Karpas-422 (cell line): ENCODE results near the gene GABBR2. TPM values are rescaled to one million over a fixed set of nuclear protein-coding genes. Genes with fewer than 3 reads are reported as not detected.

ENCODE experiments used
- DNase-seq: peaks from one replicate; pipeline ENCODE4 v3.0.0-alpha.2; 2015
- H2AFZ ChIP-seq: fragments of 200-600 bp; sonication (generic); 2 replicates; pipeline ENCODE4 v1.6.1; 2014; ENCODE audit warnings: antibody characterized with exemption, low read length, mixed read lengths
- H3K27ac ChIP-seq: fragments of 200-600 bp; sonication (generic); 2 replicates; pipeline ENCODE4 v1.5.1; 2014; ENCODE audit warnings: mild to moderate bottlenecking, low read length, moderate library complexity
- H3K27me3 ChIP-seq: fragments of 200-600 bp; sonication (generic); 2 replicates; pipeline ENCODE4 v1.6.1; 2014; ENCODE audit warnings: low read length, mixed read lengths
- H3K36me3 ChIP-seq: fragments of 200-600 bp; sonication (generic); 2 replicates; pipeline ENCODE4 v1.6.1; 2014; ENCODE audit warnings: low read length, mixed read lengths; ENCODE audit not compliant: insufficient read depth
- H3K4me1 ChIP-seq: fragments of 200-600 bp; sonication (generic); 2 replicates; pipeline ENCODE4 v1.6.1; 2014; ENCODE audit warnings: mild to moderate bottlenecking, low read length, mixed read lengths
- H3K4me2 ChIP-seq: fragments of 200-600 bp; sonication (generic); 2 replicates; pipeline ENCODE4 v1.6.1; 2014; ENCODE audit warnings: low read length, low read depth, mild to moderate bottlenecking; ENCODE audit not compliant: poor library complexity, severe bottlenecking
- H3K4me3 ChIP-seq: fragments of 200-600 bp; sonication (generic); 2 replicates; pipeline ENCODE4 v1.5.1; 2014; ENCODE audit warnings: mild to moderate bottlenecking, antibody characterized with exemption, low read length, mixed read lengths
- H3K79me2 ChIP-seq: fragments of 200-600 bp; sonication (generic); 2 replicates; pipeline ENCODE4 v1.6.1; 2014; ENCODE audit warnings: mild to moderate bottlenecking, low read length, mixed read lengths
- H3K9ac ChIP-seq: fragments of 200-600 bp; sonication (generic); 2 replicates; pipeline ENCODE4 v1.6.0; 2014; ENCODE audit warnings: low read length
- H3K9me2 ChIP-seq: fragments of 200-600 bp; sonication (generic), shearing (Covaris generic); replicated peaks from 2 replicates; pipeline ENCODE4 v1.6.0; 2014; ENCODE audit warnings: mild to moderate bottlenecking, low read length, moderate library complexity; ENCODE audit not compliant: insufficient read depth
- H3K9me3 ChIP-seq: fragments of 300-700, 200-600 bp; sonication (generic); 2 replicates; pipeline ENCODE4 v1.6.1; 2014; ENCODE audit warnings: low read length, mixed read lengths
- H4K20me1 ChIP-seq: fragments of 200-600 bp; sonication (generic); 2 replicates; pipeline ENCODE4 v1.6.1; 2014; ENCODE audit warnings: mild to moderate bottlenecking, antibody characterized with exemption, low read length, low read depth; ENCODE audit not compliant: insufficient read depth
- total RNA-seq: library from RNA; depleted of rRNA; stranded (reverse); fragments of >200 nt; shearing (Covaris generic); gene quantifications from 2 replicates; pipeline ENCODE4 v1.2.3, GENCODE V29; 2014; ENCODE audit warnings: low replicate concordance

GABBR2 gene
- total RNA-seq, 1 experiment from 2014 or later, result 0.30 TPM

DNA sequence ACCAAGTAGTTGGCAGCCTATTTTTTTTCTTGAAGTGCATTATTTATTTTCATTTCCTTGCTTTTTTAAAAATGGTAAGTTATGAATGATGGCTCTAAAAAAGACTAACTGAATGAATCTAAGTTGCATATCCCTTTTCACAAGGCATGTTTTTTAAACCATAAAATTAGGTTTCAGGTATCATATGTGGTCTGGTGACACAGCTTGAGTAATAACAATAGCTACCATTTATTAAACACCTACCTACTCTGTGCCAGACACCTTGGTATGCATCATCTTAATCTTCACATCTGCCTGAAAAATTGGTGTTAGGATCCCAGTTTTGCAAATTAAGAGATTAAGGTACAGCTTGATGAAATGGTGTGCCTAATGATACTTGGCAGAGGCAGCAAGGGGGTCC, 4.3 kb upstream of the GABBR2 start:
- Histone ChIP-seq H3K79me2 (no peaks in the 10 kb centered on the region), H3K4me3 (no peak overlapping the region), H4K20me1 (no peaks in the 10 kb centered on the region), H3K27me3 (no peaks in the 10 kb centered on the region), H3K4me2 (no peak overlapping the region), H3K27ac (no peak overlapping the region), H3K9ac (no peak overlapping the region), H3K9me3 (no peaks in the 10 kb centered on the region), H3K36me3 (no peaks in the 10 kb centered on the region), H3K4me1 (no peaks in the 10 kb centered on the region), H2AFZ (no peak overlapping the region), H3K9me2 (no peaks in the 10 kb centered on the region)
- DNase-seq, result no peak

- Histone ChIP-seq H3K36me3 (no peaks in the 10 kb centered on the region), H3K79me2 (no peaks in the 10 kb centered on the region), H3K27me3 (no peaks in the 10 kb centered on the region), H3K27ac (no peak overlapping the region), H3K9ac (no peak overlapping the region), H4K20me1 (no peaks in the 10 kb centered on the region), H3K4me3 (no peak overlapping the region), H3K4me1 (no peaks in the 10 kb centered on the region), H3K9me3 (no peaks in the 10 kb centered on the region), H2AFZ (no peak overlapping the region), H3K4me2 (no peak overlapping the region), H3K9me2 (no peaks in the 10 kb centered on the region)
- DNase-seq, result peak; percentile 49
Observed at GRCh38 chr9:98709968-98710965, 1.5 kb upstream of the GABBR2 start.

DNA sequence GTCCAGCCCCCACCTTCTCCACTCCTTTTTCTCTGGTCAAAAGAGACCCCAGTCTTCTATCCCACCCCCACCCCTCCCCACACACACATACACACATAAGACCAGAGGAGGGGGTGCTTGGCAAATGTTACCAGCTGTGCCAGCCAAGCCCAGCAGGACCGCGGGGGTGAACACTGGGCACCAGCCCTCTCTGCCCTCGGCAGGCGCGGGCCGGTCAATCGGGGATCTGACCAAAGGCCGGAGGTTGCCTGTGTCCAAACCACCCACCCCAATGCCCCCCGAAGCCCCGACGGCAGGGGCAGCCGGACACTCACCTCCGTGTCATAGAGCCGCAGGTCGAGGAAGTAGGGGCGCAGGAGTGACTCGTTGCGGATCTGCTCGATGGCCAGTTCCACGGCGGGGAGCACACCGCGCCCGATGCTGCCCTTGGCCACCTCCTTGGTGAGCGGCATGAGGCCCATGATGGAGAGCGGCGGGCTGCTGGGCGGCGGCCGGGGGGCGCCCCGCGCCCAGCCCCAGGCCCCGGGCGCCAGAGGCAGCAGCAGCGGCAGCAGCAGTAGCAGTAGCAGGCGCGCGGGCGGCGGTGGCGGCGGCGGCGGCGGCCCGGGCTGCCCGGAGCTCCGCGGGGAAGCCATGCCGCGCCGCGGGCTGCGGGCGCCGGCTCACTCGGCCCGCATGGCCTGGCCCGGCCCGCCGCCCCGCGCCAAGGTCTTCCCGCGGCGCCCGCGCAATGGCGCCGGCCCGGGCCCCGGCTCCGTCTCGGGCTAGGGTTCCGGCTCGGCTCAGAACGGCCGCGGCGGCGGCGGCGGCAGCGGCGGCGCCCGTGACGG, 417 bp downstream of the GABBR2 start:
- H3K9ac ChIP-seq, result no peak overlapping the region
- no peaks in the 10 kb centered on the region for H3K79me2 ChIP-seq
- H3K27ac ChIP-seq, result no peak overlapping the region
- no peaks in the 10 kb centered on the region for H3K4me1 ChIP-seq
- H3K36me3 ChIP-seq, result no peaks in the 10 kb centered on the region
- no peak for DNase-seq
- no peak overlapping the region for H2AFZ ChIP-seq
- H3K4me3 ChIP-seq, result no peak overlapping the region
- no peaks in the 10 kb centered on the region for H3K9me2 ChIP-seq
- no peaks in the 10 kb centered on the region for H3K27me3 ChIP-seq
- H3K4me2 ChIP-seq, result no peak overlapping the region
- H3K9me3 ChIP-seq, result no peaks in the 10 kb centered on the region
- no peaks in the 10 kb centered on the region for H4K20me1 ChIP-seq

GRCh38 chr9:98707166-98708102, 1.3 kb downstream of the GABBR2 start:
- Histone ChIP-seq H3K9ac (no peak overlapping the region), H2AFZ (no peak overlapping the region), H3K4me2 (no peak overlapping the region), H3K27ac (no peak overlapping the region), H3K9me2 (no peaks in the 10 kb centered on the region), H3K4me3 (no peak overlapping the region), H4K20me1 (no peaks in the 10 kb centered on the region), H3K4me1 (no peaks in the 10 kb centered on the region), H3K27me3 (no peaks in the 10 kb centered on the region), H3K79me2 (no peaks in the 10 kb centered on the region), H3K9me3 (no peaks in the 10 kb centered on the region), H3K36me3 (no peaks in the 10 kb centered on the region)
- no peak for DNase-seq

- Histone ChIP-seq H3K9me2 (no peaks in the 10 kb centered on the region), H3K79me2 (no peaks in the 10 kb centered on the region), H3K4me3 (no peak overlapping the region), H3K4me1 (no peaks in the 10 kb centered on the region), H3K9ac (no peak overlapping the region), H3K27ac (no peak overlapping the region), H3K4me2 (no peak overlapping the region), H3K36me3 (no peaks in the 10 kb centered on the region), H2AFZ (no peak overlapping the region), H3K27me3 (no peaks in the 10 kb centered on the region), H4K20me1 (no peaks in the 10 kb centered on the region), H3K9me3 (no peaks in the 10 kb centered on the region)
- DNase-seq, result no peak
Observed at GRCh38 chr9:98706651-98707165, 2.0 kb downstream of the GABBR2 start.

DNA sequence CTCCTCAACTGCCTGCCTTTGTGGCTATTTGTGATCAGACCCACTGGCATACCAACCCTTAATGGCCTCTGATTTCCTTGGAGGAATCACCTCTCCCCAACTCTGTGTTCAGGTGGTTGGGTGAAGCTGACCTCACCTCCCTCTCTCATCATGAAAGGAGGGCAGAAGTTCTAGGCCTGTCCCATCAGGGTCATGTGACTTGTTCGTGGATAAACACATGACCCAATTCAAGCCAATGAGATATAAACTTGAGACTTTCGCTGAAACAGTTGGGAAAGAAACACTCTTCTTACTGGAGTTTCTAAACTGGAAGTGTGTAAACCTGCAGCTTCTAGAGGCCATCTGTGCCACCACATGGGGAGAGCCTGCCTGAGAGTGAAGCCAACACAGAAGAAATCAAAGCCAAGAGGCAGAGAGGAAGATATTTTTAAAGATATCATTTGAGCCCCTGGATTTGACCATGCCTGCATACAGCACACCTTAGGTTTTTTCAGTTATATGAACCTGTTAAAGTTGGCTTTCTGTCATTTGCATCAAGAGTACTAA, 5.8 kb downstream of the GABBR2 start:
- Histone ChIP-seq H3K9ac (no peak overlapping the region), H3K9me2 (no peaks in the 10 kb centered on the region), H3K79me2 (no peaks in the 10 kb centered on the region), H3K27ac (no peak overlapping the region), H3K9me3 (no peaks in the 10 kb centered on the region), H3K4me1 (no peaks in the 10 kb centered on the region), H3K27me3 (no peaks in the 10 kb centered on the region), H3K36me3 (no peaks in the 10 kb centered on the region), H4K20me1 (no peaks in the 10 kb centered on the region), H2AFZ (no peak overlapping the region), H3K4me3 (no peak overlapping the region), H3K4me2 (no peak overlapping the region)
- DNase-seq, result no peak

- Histone ChIP-seq H3K36me3 (no peaks in the 10 kb centered on the region), H3K79me2 (no peaks in the 10 kb centered on the region), H3K27ac (no peak overlapping the region), H2AFZ (no peak overlapping the region), H3K27me3 (no peaks in the 10 kb centered on the region), H3K4me1 (no peaks in the 10 kb centered on the region), H3K9ac (no peak overlapping the region), H3K4me3 (no peak overlapping the region), H3K9me3 (no peaks in the 10 kb centered on the region), H3K9me2 (no peaks in the 10 kb centered on the region), H3K4me2 (no peak overlapping the region), H4K20me1 (no peaks in the 10 kb centered on the region)
- DNase-seq, result no peak
Observed at GRCh38 chr9:98702340-98702739, 6.4 kb downstream of the GABBR2 start.
